Suppressor macrophage treated with lipopolysaccharide for 1 hour (primary cell): ENCODE measurements around the gene FXYD6.
A peak's percentile ranks its signal among the peaks of the same experiment; 100 is the strongest.
"Not testable (repeated sequence)": the region's sequence is repeated elsewhere in the genome, so short reads cannot be mapped to it uniquely, and the experiment has no call there.

Experiments
- DNase-seq, 3 donors: peaks; one replicate each; pipeline ENCODE4 v3.0.0-alpha.2; 2020 to 2022

Gene FXYD6

DNA sequence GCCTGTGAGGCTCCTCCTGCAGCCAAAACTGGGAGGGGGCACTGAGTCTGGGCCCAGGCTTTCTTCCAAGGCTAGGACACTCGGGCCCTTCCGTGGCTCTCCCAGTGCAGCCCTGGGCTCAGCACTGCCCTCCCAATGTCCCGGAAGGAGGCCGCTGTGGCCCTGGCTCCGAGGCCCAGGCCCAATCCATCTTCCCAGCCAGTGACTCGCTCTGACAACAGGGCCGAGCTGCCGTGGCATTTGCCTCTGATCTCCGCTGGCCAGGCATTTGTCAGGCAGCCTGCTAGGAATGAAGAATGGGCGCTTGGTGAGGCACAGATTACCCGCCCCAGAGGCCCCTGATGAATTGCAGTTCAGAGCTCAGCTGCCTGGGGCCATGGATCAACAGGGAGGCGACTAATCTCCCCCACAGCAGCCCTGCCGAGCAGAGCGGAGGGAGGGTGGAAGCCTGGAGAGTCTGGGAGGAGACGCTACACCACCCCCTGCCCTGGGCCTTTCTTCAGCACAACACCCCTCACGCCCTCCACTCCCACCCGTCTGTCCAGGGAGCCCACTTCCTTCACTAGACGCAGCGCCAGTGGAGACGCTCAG, 60.2 kb downstream of the FXYD6 start:
- DNase-seq, result peak; percentile 48 to 53 (median 49)

GRCh38 chr11:117815262-117815803, 61.1 kb downstream of the FXYD6 start:
- DNase-seq, result peak; percentile 93 to 98 (median 96)

- peak in 1 of 3 donors; percentile 35 for DNase-seq
Measured at GRCh38 chr11:117814766-117815261, 61.6 kb downstream of the FXYD6 start.

DNA sequence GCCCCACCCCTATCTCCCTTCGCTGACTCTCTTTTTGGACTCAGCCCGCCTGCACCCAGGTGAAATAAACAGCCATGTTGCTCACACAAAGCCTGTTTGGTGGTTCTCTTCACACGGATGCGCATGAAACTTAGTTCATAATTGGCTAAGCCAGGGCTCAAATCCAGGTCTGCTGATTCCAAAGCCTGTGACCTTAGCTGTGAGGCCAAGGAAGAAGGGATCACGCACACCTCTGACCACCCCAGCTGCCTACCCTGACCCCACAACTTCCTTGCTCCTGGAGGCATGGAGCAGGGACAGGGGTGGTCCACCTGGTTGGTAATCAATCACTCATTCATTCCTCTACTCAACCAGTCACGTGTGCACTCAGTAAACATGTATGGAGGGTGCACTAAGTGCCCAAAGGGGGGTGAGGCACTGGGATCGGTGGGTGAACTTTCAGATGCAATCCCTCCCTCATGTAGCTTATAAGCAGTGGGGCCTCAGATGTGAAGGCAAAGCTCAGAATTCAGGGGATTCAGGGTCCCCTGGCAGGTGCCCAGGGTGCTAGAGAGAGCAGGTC, 62.2 kb downstream of the FXYD6 start:
- DNase-seq, result no peak

DNA sequence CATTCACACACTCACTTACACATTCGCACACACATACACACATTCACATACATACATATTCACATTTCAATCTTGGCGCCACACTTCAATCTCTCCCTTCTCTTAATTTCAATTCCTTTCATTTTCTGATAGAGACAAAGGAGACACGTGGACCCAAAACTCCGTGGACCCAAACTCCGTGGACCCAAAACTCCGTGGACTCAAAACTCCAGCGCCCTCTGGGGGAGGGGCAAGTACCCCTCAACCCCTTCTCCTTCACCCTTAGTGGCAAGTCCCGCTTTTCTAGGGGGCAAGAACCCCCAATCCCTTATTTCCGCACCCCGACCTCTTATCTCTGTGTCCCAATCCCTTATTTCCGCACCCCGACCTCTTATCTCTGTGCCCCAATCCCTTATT, 66.4 kb downstream of the FXYD6 start:
- not testable (repeated sequence) for DNase-seq

DNA sequence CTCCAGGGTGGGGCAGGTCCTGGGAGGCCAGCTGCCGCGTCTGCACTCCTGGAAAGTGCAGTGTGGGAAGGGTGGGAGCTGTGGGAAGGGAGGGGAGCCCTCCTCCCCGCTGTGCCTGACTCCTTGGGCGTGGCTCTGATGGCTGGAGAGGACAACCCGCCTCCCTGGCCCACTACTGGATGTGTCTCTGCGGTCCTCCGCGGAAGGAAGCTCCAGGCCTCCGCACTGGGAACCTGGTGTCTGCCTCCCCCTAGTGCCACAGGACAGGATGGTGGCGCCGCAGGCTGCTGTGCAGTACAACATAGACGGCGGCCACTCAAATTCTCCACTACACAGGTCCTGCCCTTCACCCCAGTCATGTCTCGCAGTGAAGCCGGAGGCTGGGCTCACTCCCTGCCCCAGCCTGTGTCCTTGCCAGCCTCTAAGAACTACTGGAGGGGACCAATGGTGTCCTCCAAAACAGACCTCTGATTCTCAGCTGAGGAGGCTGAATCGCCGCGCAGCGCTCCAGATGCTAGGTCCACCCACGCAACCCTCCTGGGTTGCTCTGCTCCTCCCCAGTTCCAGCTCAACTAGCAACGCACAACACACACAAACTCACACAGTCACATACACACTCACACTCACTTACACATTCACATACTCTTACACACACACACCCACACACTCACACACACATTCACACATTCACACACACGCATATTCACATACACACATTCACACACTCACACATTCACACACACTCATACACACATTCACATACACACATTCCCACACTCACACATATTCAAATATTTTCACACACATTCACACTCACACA, 67.0 kb downstream of the FXYD6 start:
- DNase-seq, result peak; percentile 85 to 90 (median 86)

GRCh38 chr11:117808784-117809183, 67.7 kb downstream of the FXYD6 start:
- DNase-seq, result no peak

DNA sequence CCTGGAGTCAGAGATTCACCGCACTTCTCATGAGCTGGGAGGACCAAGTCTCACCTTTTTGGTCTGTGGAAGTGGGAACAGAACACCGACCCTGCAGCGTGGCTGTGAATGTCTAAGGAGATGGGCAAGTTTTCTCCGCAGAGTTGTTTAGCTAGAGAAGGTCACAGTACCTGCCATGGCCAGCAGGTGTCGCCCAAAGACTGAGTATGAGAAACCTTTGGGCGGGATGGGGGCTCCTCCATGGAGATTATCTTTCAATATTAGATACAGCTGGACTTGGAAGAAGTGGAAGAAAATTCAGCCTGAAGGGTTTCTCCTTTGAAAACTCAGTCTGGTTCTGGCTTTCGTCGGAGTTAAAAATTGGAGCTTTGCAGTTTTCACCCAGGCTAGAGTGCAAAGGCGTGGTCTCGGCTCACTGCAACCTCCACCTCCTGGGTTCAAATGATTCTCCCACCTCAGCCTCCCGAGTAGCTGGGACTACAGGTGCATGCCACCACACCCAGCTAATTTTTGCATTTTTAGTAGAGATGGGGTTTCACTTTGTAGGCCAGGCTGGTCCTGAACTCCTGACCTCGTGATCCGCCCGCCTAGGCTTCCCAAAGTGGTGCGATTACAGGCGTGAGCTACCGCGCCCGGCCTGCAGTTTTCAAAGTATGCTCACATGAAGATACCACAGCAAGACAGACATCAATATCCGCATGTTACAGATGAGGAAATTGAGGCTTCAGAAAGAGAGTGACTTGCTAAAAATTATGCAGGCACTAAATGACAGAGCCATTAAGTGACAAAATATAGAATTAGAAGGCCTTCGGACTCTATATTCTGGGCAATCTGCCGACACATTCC, 68.8 kb downstream of the FXYD6 start:
- DNase-seq, result peak; percentile 82 to 90 (median 87)

- peak; percentile 65 to 72 (median 69) for DNase-seq
Measured at GRCh38 chr11:117806846-117807245, 69.6 kb downstream of the FXYD6 start.

DNA sequence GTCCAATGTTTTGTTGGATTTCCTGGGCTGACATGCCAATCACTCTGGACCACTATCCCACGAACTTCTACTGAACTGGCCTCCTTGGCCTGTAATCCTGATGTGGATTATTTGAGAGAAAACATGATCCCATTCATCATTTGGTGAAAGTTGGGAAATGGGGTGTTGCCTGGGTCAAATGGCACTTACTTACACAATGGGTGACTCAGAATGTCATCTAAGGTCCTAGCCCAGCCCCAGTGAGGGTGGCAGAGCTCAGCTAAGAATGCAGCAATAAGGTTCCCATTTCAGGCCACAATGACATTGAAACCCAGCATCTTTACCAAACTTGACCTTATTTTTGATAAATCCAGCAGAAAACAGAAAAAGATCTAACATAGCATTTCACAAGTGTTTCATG, 71.4 kb downstream of the FXYD6 start:
- DNase-seq, result peak; percentile 87 to 92 (median 88)

DNA sequence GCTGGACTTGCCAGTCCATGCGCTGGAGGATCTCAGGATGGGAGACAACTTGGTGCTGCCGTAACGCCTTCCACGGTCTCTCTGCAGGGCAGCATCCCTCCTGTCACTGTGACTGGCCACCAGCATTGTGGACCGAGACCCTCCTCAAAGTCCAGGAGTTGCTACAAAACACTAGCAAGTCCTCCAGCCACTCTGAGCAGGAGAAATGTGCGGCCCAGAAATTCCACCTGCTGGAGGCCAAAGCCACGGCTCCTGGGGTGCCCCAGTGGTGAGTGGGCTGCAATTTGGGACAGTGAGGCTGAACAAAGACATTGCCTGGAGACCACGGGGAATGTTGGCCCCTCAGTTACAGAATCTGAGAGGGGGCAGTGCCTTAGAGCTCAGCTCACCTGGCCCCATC, 72.6 kb downstream of the FXYD6 start:
- DNase-seq, result no peak

- DNase-seq, result no peak
Measured at GRCh38 chr11:117799634-117800033, 76.8 kb downstream of the FXYD6 start.

- DNase-seq, result peak in 2 of 3 donors; percentile 27 to 49
Measured at GRCh38 chr11:117796872-117797529, 79.5 kb downstream of the FXYD6 start, which contains the start of gene DSCAML1. TSS of gene DSCAML1 (minus strand) at chr11:117797216. CDS start at chr11:117797079, 137 bp downstream.

- no peak for DNase-seq
Measured at GRCh38 chr11:117796456-117796871, 80.0 kb downstream of the FXYD6 start.

DNA sequence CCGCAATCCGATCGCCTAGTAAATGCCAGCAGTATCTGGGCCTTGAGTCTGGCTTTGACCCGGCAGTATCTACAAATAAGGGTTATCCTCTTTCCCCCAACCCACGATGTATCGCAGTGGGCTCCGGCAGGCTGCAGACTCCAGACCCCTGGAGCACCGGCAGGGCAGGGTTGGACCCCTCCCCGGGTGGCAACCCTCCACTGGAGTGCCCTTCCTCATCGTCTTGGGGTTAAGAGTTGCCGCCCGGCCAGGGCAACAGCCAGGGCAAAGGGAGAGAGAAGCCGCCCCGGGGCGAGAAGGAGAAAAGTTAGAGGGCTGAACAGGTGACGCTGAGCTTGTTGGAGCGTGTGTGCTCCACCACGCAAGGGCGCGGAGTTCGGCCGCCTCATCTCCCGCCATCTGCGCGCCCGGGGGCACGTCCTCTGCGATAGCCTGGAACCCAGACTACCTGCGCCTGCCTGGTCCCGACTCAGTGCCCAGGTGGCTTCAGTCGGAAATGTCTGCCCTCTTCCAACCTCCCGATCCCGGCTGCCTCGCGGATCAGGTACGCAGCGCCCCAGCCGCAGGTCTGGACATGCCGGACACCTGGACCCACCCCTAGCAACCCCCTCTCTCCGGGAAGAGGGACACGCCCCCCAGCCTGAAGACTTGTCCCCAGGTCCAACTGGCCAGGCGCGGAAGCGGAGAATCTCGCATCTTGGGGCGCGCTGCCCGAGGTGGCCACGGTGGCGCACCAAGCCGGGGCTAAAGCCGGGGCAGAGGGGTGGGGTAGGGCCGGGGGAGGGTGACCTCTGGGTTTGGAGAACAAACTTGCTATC, 80.6 kb downstream of the FXYD6 start:
- no peak for DNase-seq

- DNase-seq, result no peak
Measured at GRCh38 chr11:117794772-117795629, 81.5 kb downstream of the FXYD6 start.

DNA sequence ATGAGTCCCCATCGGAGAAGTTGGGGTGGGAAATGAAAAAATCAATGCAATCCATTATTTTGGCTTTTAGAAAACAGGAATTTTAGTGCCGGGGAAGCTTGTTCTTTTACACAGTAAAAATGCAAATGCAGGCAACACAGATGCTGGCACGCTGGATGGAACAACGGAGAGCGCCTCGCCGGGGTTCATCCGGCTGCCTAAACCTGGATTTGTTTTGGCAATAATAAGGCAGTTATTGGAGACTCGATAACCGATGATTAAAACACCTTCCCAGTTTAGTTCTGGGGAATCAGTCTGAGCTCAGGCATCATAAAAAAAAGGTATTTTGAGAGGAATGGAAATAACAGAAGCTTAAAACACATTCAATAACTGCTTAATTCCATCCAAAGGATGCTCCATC, 82.3 kb downstream of the FXYD6 start:
- DNase-seq, result no peak

DNA sequence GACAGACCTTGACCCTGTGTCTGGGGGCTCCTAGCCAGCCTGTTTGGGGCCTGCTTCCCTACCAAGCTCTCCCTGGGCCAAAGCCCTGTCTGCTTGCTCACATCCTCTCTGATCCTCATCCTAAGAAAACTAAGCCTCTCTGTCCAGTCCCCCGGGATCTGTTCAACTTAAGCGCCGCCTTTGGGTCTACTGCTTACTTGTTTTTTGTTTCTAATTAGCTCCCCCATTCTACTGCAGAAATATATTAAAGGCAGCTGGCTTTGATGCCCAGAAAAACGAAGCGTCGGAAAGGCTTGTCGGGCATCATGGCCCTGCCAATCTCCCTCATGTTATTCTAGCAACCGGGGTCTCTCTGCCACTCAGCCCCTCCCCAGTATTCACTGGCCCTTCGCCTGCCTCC, 82.9 kb downstream of the FXYD6 start:
- DNase-seq, result no peak

DNA sequence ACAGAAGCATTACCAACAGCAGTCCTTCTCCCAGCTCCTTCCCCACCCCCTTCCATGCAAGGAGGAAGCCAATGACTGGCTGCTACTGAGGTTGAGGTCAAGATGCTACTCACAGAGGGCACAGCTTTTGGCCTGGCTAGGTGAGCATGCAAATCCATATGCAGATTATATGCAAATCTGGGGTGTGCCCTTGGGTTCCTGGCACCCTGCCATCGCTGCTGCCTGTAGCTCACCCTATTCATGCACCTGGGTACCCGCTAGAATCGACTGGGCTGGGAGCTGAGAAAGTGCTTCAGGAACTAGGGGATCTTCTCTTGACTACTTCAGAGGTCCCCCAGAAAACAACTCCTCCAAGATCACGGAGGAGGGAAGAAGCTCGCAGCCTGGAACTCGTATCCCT, 83.5 kb downstream of the FXYD6 start:
- DNase-seq, result no peak

- no peak for DNase-seq
Measured at GRCh38 chr11:117792241-117792640, 84.2 kb downstream of the FXYD6 start.
